Measurements from ENCODE around the gene DDX1.

Gene DDX1

GRCh38 chr2:15669375-15669910 lies 77.8 kb downstream of the DDX1 start:
- TF ChIP-seq TEAD4 (IDR thresholded peaks at IDR 0.05) (no peak), MAX (IDR thresholded peaks at IDR 0.05) (no peak), CEBPB (IDR thresholded peaks at IDR 0.05) (no peak), TAF1 (IDR thresholded peaks at IDR 0.05; ENCODE audit: low read depth) (no peak), TCF12 (IDR thresholded peaks at IDR 0.05; ENCODE audit: low read depth) (no peak), YY1 (IDR thresholded peaks at IDR 0.05; ENCODE audit: low read depth) (no peak)

GRCh38 chr2:15670469-15670868 lies 78.8 kb downstream of the DDX1 start:
- TF ChIP-seq FOXM1 (IDR thresholded peaks at IDR 0.05; ENCODE audit: borderline replicate concordance, low read depth) (no peak), TCF12 (IDR thresholded peaks at IDR 0.05; ENCODE audit: low read depth) (no peak), USF1 (IDR thresholded peaks at IDR 0.05) (no peak), TAF1 (IDR thresholded peaks at IDR 0.05; ENCODE audit: low read depth) (no peak), TEAD4 (IDR thresholded peaks at IDR 0.05) (no peak), REST (IDR thresholded peaks at IDR 0.05; ENCODE audit: low read depth) (no peak), EP300 (IDR thresholded peaks at IDR 0.05; ENCODE audit: borderline replicate concordance) (no peak), EGR1 (IDR thresholded peaks at IDR 0.05) (no peak), RAD21 (IDR thresholded peaks at IDR 0.05; ENCODE audit: low read depth) (no peak), ZBTB7A (IDR thresholded peaks at IDR 0.05; ENCODE audit: low read depth) (no peak), CREB1 (IDR thresholded peaks at IDR 0.05; ENCODE audit: low read depth) (no peak), MAX (IDR thresholded peaks at IDR 0.05) (no peak), CEBPB (IDR thresholded peaks at IDR 0.05) (no peak), NFIC (IDR thresholded peaks at IDR 0.05) (no peak), YY1 (IDR thresholded peaks at IDR 0.05; ENCODE audit: low read depth) (no peak)

GRCh38 chr2:15670981-15671380 lies 79.3 kb downstream of the DDX1 start:
- TF ChIP-seq FOXM1 (IDR thresholded peaks at IDR 0.05; ENCODE audit: borderline replicate concordance, low read depth), result no peak
- TF ChIP-seq YY1 (IDR thresholded peaks at IDR 0.05; ENCODE audit: low read depth), result no peak
- no peak for TF ChIP-seq EP300 (IDR thresholded peaks at IDR 0.05; ENCODE audit: borderline replicate concordance)
- TF ChIP-seq EGR1 (IDR thresholded peaks at IDR 0.05), result no peak
- no peak for TF ChIP-seq REST (IDR thresholded peaks at IDR 0.05; ENCODE audit: low read depth)
- TF ChIP-seq TAF1 (IDR thresholded peaks at IDR 0.05; ENCODE audit: low read depth), result no peak
- TF ChIP-seq TCF12 (IDR thresholded peaks at IDR 0.05; ENCODE audit: low read depth), result no peak
- TF ChIP-seq NFIC (IDR thresholded peaks at IDR 0.05), result no peak
- TF ChIP-seq USF1 (IDR thresholded peaks at IDR 0.05), result no peak
- no peak for TF ChIP-seq CEBPB (IDR thresholded peaks at IDR 0.05)
- TF ChIP-seq RAD21 (IDR thresholded peaks at IDR 0.05; ENCODE audit: low read depth), result no peak
- TF ChIP-seq ZBTB7A (IDR thresholded peaks at IDR 0.05; ENCODE audit: low read depth), result no peak
- TF ChIP-seq TEAD4 (IDR thresholded peaks at IDR 0.05), result no peak
- no peak for TF ChIP-seq MAX (IDR thresholded peaks at IDR 0.05)
- TF ChIP-seq CREB1 (IDR thresholded peaks at IDR 0.05; ENCODE audit: low read depth), result no peak

GRCh38 chr2:15671409-15671808 lies 79.7 kb downstream of the DDX1 start:
- TF ChIP-seq CREB1 (IDR thresholded peaks at IDR 0.05; ENCODE audit: low read depth), result no peak
- no peak for TF ChIP-seq USF1 (IDR thresholded peaks at IDR 0.05)
- no peak for TF ChIP-seq RAD21 (IDR thresholded peaks at IDR 0.05; ENCODE audit: low read depth)
- TF ChIP-seq TCF12 (IDR thresholded peaks at IDR 0.05; ENCODE audit: low read depth), result no peak

GRCh38 chr2:15671842-15672815 lies 80.5 kb downstream of the DDX1 start:
- TF ChIP-seq CREB1 (IDR thresholded peaks at IDR 0.05; ENCODE audit: low read depth) (no peak), TEAD4 (IDR thresholded peaks at IDR 0.05) (no peak), EP300 (IDR thresholded peaks at IDR 0.05; ENCODE audit: borderline replicate concordance) (no peak)

Data from Ishikawa (cell line).